Measurements from ENCODE around the gene TGFB2.

Gene TGFB2

GRCh38 chr1:218463194-218464156 lies 118.3 kb downstream of the TGFB2 start:
- Histone ChIP-seq H4K8ac (ENCODE audit: low read depth, low read length) (no peak overlapping the region), H3K4me3 (ENCODE audit: low read depth, low read length) (no peak overlapping the region), H2BK12ac (ENCODE audit: low read length) (peak overlapping the region; percentile 91), H3K79me1 (ENCODE audit: low read length) (peaks cover 10% of the 10 kb centered on the region), H3K18ac (ENCODE audit: low read length) (no peak overlapping the region), H3K27ac (ENCODE audit: low read depth, low read length) (peak overlapping the region; percentile 38), H2BK120ac (ENCODE audit: insufficient read depth, low read length, poor library complexity) (peak overlapping the region; percentile 7), H2AK5ac (ENCODE audit: low read length) (peak overlapping the region; percentile 19), H3K27me3 (ENCODE audit: insufficient read depth, low read length) (no peaks in the 10 kb centered on the region), H3K23ac (ENCODE audit: low read length) (no peak overlapping the region), H3K4me1 (ENCODE audit: control insufficient read depth in 1 of 2, insufficient read depth in 2 of 2, low read length in 2 of 2) (peaks cover 2 to 15% of the 10 kb centered on the region in 2 experiments), H3K9ac (ENCODE audit: low read length) (no peak overlapping the region), H2BK5ac (ENCODE audit: low read depth, low read length, poor library complexity) (peak overlapping the region; percentile 2), H4K12ac (ENCODE audit: low read depth, low read length) (no peak overlapping the region), H4K91ac (ENCODE audit: low read depth, low read length) (no peak overlapping the region), H3K9me3 (ENCODE audit: insufficient read depth, low read depth, low read length) (no peaks in the 10 kb centered on the region), H3K36me3 (ENCODE audit: control insufficient read depth in 1 of 2, insufficient read depth in 2 of 2, low read length in 2 of 2) (no peaks in the 10 kb centered on the region), H2AFZ (ENCODE audit: insufficient read depth, low read length, poor library complexity) (peak overlapping the region; percentile 5), H3K4ac (ENCODE audit: low read depth, low read length) (no peak overlapping the region), H3K14ac (ENCODE audit: low read length) (no peak overlapping the region), H3K79me2 (ENCODE audit: control insufficient read depth, insufficient read depth, low read length, poor library complexity) (no peaks in the 10 kb centered on the region), H3K4me2 (ENCODE audit: low read length) (no peak overlapping the region)
- WGBS (ENCODE audit: extremely low coverage, insufficient coverage, insufficient read length): no CpG with 5 or more reads among the region's 14 CpGs
- DNase-seq: peak in 1 of 2 donors; percentile 39

GRCh38 chr1:218464871-218465270 lies 119.7 kb downstream of the TGFB2 start:
- H3K79me2 ChIP-seq (ENCODE audit: control insufficient read depth, insufficient read depth, low read length, poor library complexity): no peaks in the 10 kb centered on the region
- no peak overlapping the region for H2BK5ac ChIP-seq (ENCODE audit: low read depth, low read length, poor library complexity)
- no peak overlapping the region for H3K4ac ChIP-seq (ENCODE audit: low read depth, low read length)
- no peak overlapping the region for H3K4me3 ChIP-seq (ENCODE audit: low read depth, low read length)
- no peak overlapping the region for H2BK120ac ChIP-seq (ENCODE audit: insufficient read depth, low read length, poor library complexity)
- H3K36me3 ChIP-seq (ENCODE audit: control insufficient read depth in 1 of 2, insufficient read depth in 2 of 2, low read length in 2 of 2): no peaks in the 10 kb centered on the region
- H4K12ac ChIP-seq (ENCODE audit: low read depth, low read length): no peak overlapping the region
- H3K18ac ChIP-seq (ENCODE audit: low read length): no peak overlapping the region
- no peak overlapping the region for H3K27ac ChIP-seq (ENCODE audit: low read depth, low read length)
- H4K8ac ChIP-seq (ENCODE audit: low read depth, low read length): no peak overlapping the region
- H2AK5ac ChIP-seq (ENCODE audit: low read length): no peak overlapping the region
- peaks cover 0 to 10% of the 10 kb centered on the region in 2 experiments for H3K4me1 ChIP-seq (ENCODE audit: control insufficient read depth in 1 of 2, insufficient read depth in 2 of 2, low read length in 2 of 2)
- no peak overlapping the region for H2AFZ ChIP-seq (ENCODE audit: insufficient read depth, low read length, poor library complexity)
- no peaks in the 10 kb centered on the region for H3K9me3 ChIP-seq (ENCODE audit: insufficient read depth, low read depth, low read length)
- no peak for DNase-seq
- H4K91ac ChIP-seq (ENCODE audit: low read depth, low read length): no peak overlapping the region
- H3K23ac ChIP-seq (ENCODE audit: low read length): no peak overlapping the region
- peaks cover 6% of the 10 kb centered on the region for H3K79me1 ChIP-seq (ENCODE audit: low read length)
- H3K9ac ChIP-seq (ENCODE audit: low read length): no peak overlapping the region
- WGBS (ENCODE audit: extremely low coverage, insufficient coverage, insufficient read length): no CpG with 5 or more reads among the region's 2 CpGs
- H3K27me3 ChIP-seq (ENCODE audit: insufficient read depth, low read length): no peaks in the 10 kb centered on the region
- H3K4me2 ChIP-seq (ENCODE audit: low read length): no peak overlapping the region
- no peak overlapping the region for H2BK12ac ChIP-seq (ENCODE audit: low read length)
- H3K14ac ChIP-seq (ENCODE audit: low read length): no peak overlapping the region

DNA sequence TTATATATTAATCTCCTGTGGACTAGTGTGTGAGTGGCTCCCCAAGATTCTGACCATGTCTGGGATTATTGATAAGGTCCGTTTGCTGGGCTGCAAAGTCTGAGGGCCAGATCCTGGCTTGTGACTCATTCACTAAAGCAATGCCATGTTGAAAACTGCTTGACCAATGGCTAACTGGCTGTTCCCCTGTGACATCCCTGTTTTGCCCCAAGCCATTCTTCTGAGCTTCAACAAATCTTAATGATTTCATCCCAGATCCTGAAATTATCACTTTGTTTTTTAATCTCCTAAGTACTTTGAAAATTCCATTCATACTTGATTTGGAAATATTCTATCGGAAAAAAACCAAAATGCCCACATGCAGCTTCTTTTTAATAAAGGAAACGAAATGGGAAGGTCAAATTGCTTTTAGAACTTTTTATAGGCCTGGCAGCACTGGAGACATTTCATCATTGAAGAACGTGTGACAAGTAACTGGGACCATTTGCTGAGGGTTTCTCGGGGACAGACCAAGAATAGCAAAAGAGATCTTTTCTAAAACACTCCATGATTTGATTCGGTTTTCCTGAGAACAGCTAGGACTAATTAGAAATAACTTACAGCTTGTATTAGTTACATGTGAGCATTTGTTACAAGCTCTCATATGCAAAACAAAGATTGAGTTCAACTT lies 121.3 kb downstream of the TGFB2 start:
- DNase-seq: no peak
- H2BK12ac ChIP-seq (ENCODE audit: low read length): peak overlapping the region; percentile 53
- peaks cover 4% of the 10 kb centered on the region for H3K79me1 ChIP-seq (ENCODE audit: low read length)
- H3K4me1 ChIP-seq (ENCODE audit: control insufficient read depth in 1 of 2, insufficient read depth in 2 of 2, low read length in 2 of 2): peaks cover 0 to 4% of the 10 kb centered on the region in 2 experiments
- no peak overlapping the region for H3K9ac ChIP-seq (ENCODE audit: low read length)
- H2BK120ac ChIP-seq (ENCODE audit: insufficient read depth, low read length, poor library complexity): no peak overlapping the region
- no peak overlapping the region for H3K18ac ChIP-seq (ENCODE audit: low read length)
- H3K4me3 ChIP-seq (ENCODE audit: low read depth, low read length): no peak overlapping the region
- H3K9me3 ChIP-seq (ENCODE audit: insufficient read depth, low read depth, low read length): no peaks in the 10 kb centered on the region
- H3K36me3 ChIP-seq (ENCODE audit: control insufficient read depth in 1 of 2, insufficient read depth in 2 of 2, low read length in 2 of 2): no peaks in the 10 kb centered on the region
- H2BK5ac ChIP-seq (ENCODE audit: low read depth, low read length, poor library complexity): no peak overlapping the region
- H3K14ac ChIP-seq (ENCODE audit: low read length): no peak overlapping the region
- H4K12ac ChIP-seq (ENCODE audit: low read depth, low read length): no peak overlapping the region
- H3K79me2 ChIP-seq (ENCODE audit: control insufficient read depth, insufficient read depth, low read length, poor library complexity): no peaks in the 10 kb centered on the region
- no peak overlapping the region for H4K8ac ChIP-seq (ENCODE audit: low read depth, low read length)
- H3K27me3 ChIP-seq (ENCODE audit: insufficient read depth, low read length): no peaks in the 10 kb centered on the region
- no peak overlapping the region for H3K27ac ChIP-seq (ENCODE audit: low read depth, low read length)
- no CpG with 5 or more reads among the region's 6 CpGs for WGBS (ENCODE audit: extremely low coverage, insufficient coverage, insufficient read length)
- no peak overlapping the region for H3K4me2 ChIP-seq (ENCODE audit: low read length)
- H2AK5ac ChIP-seq (ENCODE audit: low read length): no peak overlapping the region
- no peak overlapping the region for H4K91ac ChIP-seq (ENCODE audit: low read depth, low read length)
- no peak overlapping the region for H3K23ac ChIP-seq (ENCODE audit: low read length)
- H3K4ac ChIP-seq (ENCODE audit: low read depth, low read length): no peak overlapping the region
- no peak overlapping the region for H2AFZ ChIP-seq (ENCODE audit: insufficient read depth, low read length, poor library complexity)

DNA sequence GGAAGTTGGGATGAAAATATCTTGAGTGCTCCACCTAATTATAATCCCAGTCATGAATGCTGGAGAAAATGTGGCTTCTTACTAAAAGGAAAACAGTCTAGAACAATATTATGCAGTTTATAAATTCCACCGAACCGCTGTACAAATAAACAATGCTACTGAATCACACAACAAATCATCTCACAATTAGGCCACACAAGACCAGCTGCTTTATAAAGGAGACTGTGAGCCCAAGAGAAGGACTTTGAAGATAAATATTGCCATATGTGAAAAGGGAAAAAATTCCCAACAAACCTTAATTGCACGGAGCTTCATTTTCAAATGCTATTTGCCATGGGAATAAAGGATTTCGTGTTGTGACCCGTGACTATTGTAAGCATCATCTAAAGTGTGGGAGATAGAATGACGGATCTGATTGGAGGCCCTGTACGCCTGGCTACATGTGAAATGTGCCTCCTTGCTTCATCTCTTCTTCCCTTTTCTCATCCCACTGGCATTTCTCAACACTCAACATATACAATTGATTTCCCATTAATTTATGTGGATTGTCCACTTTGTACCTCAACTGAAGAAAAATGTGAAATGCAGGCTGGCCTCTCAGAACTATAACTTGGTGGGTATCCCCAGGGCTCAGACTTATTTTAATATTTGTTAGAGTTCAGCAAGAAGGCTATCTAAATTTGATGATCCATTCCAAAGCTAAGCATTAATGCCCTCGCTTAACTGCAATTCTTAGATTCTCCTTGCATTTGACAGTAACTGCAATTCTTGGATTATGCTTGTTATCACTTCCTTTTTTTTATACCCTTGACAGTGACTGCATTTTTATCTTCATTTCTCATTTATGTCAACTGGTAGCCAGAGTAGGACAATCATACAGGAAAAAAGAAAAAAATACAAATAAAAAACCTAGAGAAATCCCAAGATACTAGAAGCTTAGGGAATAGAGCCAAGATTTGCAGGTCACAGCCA lies 122.3 kb downstream of the TGFB2 start:
- H3K18ac ChIP-seq (ENCODE audit: low read length): no peak overlapping the region
- H3K9ac ChIP-seq (ENCODE audit: low read length): no peak overlapping the region
- H3K79me2 ChIP-seq (ENCODE audit: control insufficient read depth, insufficient read depth, low read length, poor library complexity): no peaks in the 10 kb centered on the region
- no CpG with 5 or more reads among the region's 8 CpGs for WGBS (ENCODE audit: extremely low coverage, insufficient coverage, insufficient read length)
- H2BK12ac ChIP-seq (ENCODE audit: low read length): no peak overlapping the region
- H3K4me1 ChIP-seq (ENCODE audit: control insufficient read depth in 1 of 2, insufficient read depth in 2 of 2, low read length in 2 of 2): peaks cover 0 to 4% of the 10 kb centered on the region in 2 experiments
- no peak overlapping the region for H2AK5ac ChIP-seq (ENCODE audit: low read length)
- H3K79me1 ChIP-seq (ENCODE audit: low read length): peaks cover 4% of the 10 kb centered on the region
- H3K27me3 ChIP-seq (ENCODE audit: insufficient read depth, low read length): no peaks in the 10 kb centered on the region
- no peak overlapping the region for H3K23ac ChIP-seq (ENCODE audit: low read length)
- H3K36me3 ChIP-seq (ENCODE audit: control insufficient read depth in 1 of 2, insufficient read depth in 2 of 2, low read length in 2 of 2): no peaks in the 10 kb centered on the region
- no peak overlapping the region for H2AFZ ChIP-seq (ENCODE audit: insufficient read depth, low read length, poor library complexity)
- H3K27ac ChIP-seq (ENCODE audit: low read depth, low read length): no peak overlapping the region
- H3K14ac ChIP-seq (ENCODE audit: low read length): no peak overlapping the region
- DNase-seq: no peak
- H2BK120ac ChIP-seq (ENCODE audit: insufficient read depth, low read length, poor library complexity): no peak overlapping the region
- H3K4ac ChIP-seq (ENCODE audit: low read depth, low read length): no peak overlapping the region
- no peak overlapping the region for H4K91ac ChIP-seq (ENCODE audit: low read depth, low read length)
- H4K8ac ChIP-seq (ENCODE audit: low read depth, low read length): no peak overlapping the region
- no peaks in the 10 kb centered on the region for H3K9me3 ChIP-seq (ENCODE audit: insufficient read depth, low read depth, low read length)
- no peak overlapping the region for H3K4me3 ChIP-seq (ENCODE audit: low read depth, low read length)
- H3K4me2 ChIP-seq (ENCODE audit: low read length): no peak overlapping the region
- H4K12ac ChIP-seq (ENCODE audit: low read depth, low read length): no peak overlapping the region
- no peak overlapping the region for H2BK5ac ChIP-seq (ENCODE audit: low read depth, low read length, poor library complexity)

Measured in trophoblast cell (in vitro differentiated cells and primary cell).